ENCODE results near the gene AP3D1.

- TF ChIP-seq SP1 (IDR thresholded peaks at IDR 0.05) (no peak), JUND (IDR thresholded peaks at IDR 0.05) (no peak), EGR1 (IDR thresholded peaks at IDR 0.05; ENCODE audit: low read depth in 2 of 2) (no peak), GABPA (IDR thresholded peaks at IDR 0.05 in 1 of 2, conservative IDR thresholded peaks at IDR 0.05 in 1 of 2) (no peak), CTCF (IDR thresholded peaks at IDR 0.05; ENCODE audit: low read depth, low read length, missing input control) (no peak), RAD21 (IDR thresholded peaks at IDR 0.05) (no peak), TAF1 (conservative IDR thresholded peaks at IDR 0.05) (no peak)
These were observed 39.5 kb downstream of the AP3D1 start for GRCh38 chr19:2111886-2112285.
